Neuronal stem cell (in vitro differentiated cells): ENCODE data around the gene CCL24.

Experiments
- DNase-seq: peaks from one replicate; pipeline ENCODE4 v3.0.0-alpha.2; 2013; ENCODE audit warnings: low spot score
- H2AFZ ChIP-seq: one replicate; pipeline ENCODE4 v1.6.1; 2013; ENCODE audit warnings: mild to moderate bottlenecking, low read length, inconsistent platforms
- H2AK5ac ChIP-seq: 2 replicates; pipeline ENCODE4 v1.6.1; 2013; ENCODE audit warnings: low read depth, mild to moderate bottlenecking, inconsistent platforms, low read length, moderate library complexity, mixed read lengths
- H2BK120ac ChIP-seq: 2 replicates; pipeline ENCODE4 v1.6.1; 2013; ENCODE audit warnings: low read depth, mild to moderate bottlenecking, inconsistent platforms, low read length, moderate library complexity, mixed read lengths
- H2BK12ac ChIP-seq: one replicate; pipeline ENCODE4 v1.6.1; 2013; ENCODE audit warnings: low read length, inconsistent platforms
- H2BK15ac ChIP-seq: 2 replicates; pipeline ENCODE4 v1.6.1; 2013; ENCODE audit warnings: mild to moderate bottlenecking, low read length, inconsistent platforms, mixed read lengths
- H2BK5ac ChIP-seq: one replicate; pipeline ENCODE4 v1.6.1; 2013; ENCODE audit warnings: inconsistent platforms, mild to moderate bottlenecking, low read length, moderate library complexity
- H3K14ac ChIP-seq: one replicate; pipeline ENCODE4 v1.6.1; 2013; ENCODE audit warnings: low read length, inconsistent platforms
- H3K18ac ChIP-seq: 2 replicates; pipeline ENCODE4 v1.6.1; 2013; ENCODE audit warnings: low read length, inconsistent platforms
- H3K23ac ChIP-seq: 2 replicates; pipeline ENCODE4 v1.6.1; 2013; ENCODE audit warnings: low read depth, mild to moderate bottlenecking, mixed read lengths, low read length, inconsistent platforms; ENCODE audit not compliant: poor library complexity
- H3K27ac ChIP-seq: replicated peaks from 3 replicates; pipeline ENCODE4 v1.5.1; 2013; ENCODE audit warnings: low read length, inconsistent platforms
- H3K27me3 ChIP-seq, 3 experiments: 2 replicates each; pipeline ENCODE4 v1.6.1; 2013; ENCODE audit warnings: low read length in 3 of 3, mild to moderate bottlenecking in 2 of 3, inconsistent platforms in 1 of 3, low read depth in 1 of 3, mixed read lengths in 1 of 3, moderate library complexity in 1 of 3; ENCODE audit not compliant: control insufficient read depth in 3 of 3, insufficient read depth in 3 of 3
- H3K36me3 ChIP-seq, 2 donors: replicated peaks in 1 of 2; 2 replicates each; pipeline ENCODE4 v1.6.1; 2013; ENCODE audit warnings: low read length in 2 of 2; ENCODE audit not compliant: control insufficient read depth in 2 of 2, insufficient read depth in 2 of 2
- H3K4ac ChIP-seq: 2 replicates; pipeline ENCODE4 v1.6.1; 2013; ENCODE audit warnings: inconsistent platforms, mild to moderate bottlenecking, low read length, moderate library complexity
- H3K4me1 ChIP-seq, 2 donors: 1 replicate in 1 of 2; 2 replicates in 1 of 2; pipeline ENCODE4 v1.6.1; 2013; ENCODE audit warnings: low read length in 2 of 2, low read depth in 1 of 2; ENCODE audit not compliant: control insufficient read depth in 2 of 2, insufficient read depth in 1 of 2
- H3K4me2 ChIP-seq: one replicate; pipeline ENCODE4 v1.6.1; 2013; ENCODE audit warnings: mild to moderate bottlenecking, low read length, inconsistent platforms; ENCODE audit not compliant: insufficient read depth, poor library complexity, severe bottlenecking
- H3K4me3 ChIP-seq, 2 donors: 2 replicates each; pipeline ENCODE4 v1.5.1; 2013; ENCODE audit warnings: low read length in 2 of 2, mild to moderate bottlenecking in 2 of 2, inconsistent platforms in 1 of 2, moderate library complexity in 1 of 2
- H3K79me1 ChIP-seq: one replicate; pipeline ENCODE4 v1.6.1; 2013; ENCODE audit warnings: low read depth, mild to moderate bottlenecking, inconsistent platforms, low read length, moderate library complexity
- H3K9ac ChIP-seq: one replicate; pipeline ENCODE4 v1.6.1; 2013; ENCODE audit warnings: mild to moderate bottlenecking, low read depth, low read length, inconsistent platforms; ENCODE audit not compliant: poor library complexity
- H3K9me3 ChIP-seq, 2 donors: replicated peaks in 1 of 2; 2 replicates each; pipeline versions ENCODE3 to v1.6.1; 2013; ENCODE audit warnings: low read length in 2 of 2, mild to moderate bottlenecking in 2 of 2, inconsistent platforms in 1 of 2, low read depth in 1 of 2, mixed read lengths in 1 of 2, moderate library complexity in 1 of 2; ENCODE audit not compliant: control insufficient read depth in 2 of 2, insufficient read depth in 1 of 2
- H4K8ac ChIP-seq: one replicate; pipeline ENCODE4 v1.6.1; 2013; ENCODE audit warnings: low read depth, mild to moderate bottlenecking, inconsistent platforms, low read length, moderate library complexity
- H4K91ac ChIP-seq: one replicate; pipeline ENCODE4 v1.6.1; 2013; ENCODE audit warnings: low read length, low read depth, mild to moderate bottlenecking, inconsistent platforms; ENCODE audit not compliant: poor library complexity
- WGBS, 2 donors: extraction: QIAGEN DNeasy Blood & Tissue Kit; methylation state at CpG; one replicate each; pipeline ENCODE4 v1.1.7; 2013; ENCODE audit warnings: missing lambda C conversion rate in 2 of 2, mixed read lengths in 1 of 2; ENCODE audit not compliant: insufficient read length in 2 of 2, insufficient replicate concordance in 1 of 2; ENCODE audit errors: extremely low coverage in 2 of 2; 5-methylcytosine and 5-hydroxymethylcytosine counted together

The CCL24 gene

DNA sequence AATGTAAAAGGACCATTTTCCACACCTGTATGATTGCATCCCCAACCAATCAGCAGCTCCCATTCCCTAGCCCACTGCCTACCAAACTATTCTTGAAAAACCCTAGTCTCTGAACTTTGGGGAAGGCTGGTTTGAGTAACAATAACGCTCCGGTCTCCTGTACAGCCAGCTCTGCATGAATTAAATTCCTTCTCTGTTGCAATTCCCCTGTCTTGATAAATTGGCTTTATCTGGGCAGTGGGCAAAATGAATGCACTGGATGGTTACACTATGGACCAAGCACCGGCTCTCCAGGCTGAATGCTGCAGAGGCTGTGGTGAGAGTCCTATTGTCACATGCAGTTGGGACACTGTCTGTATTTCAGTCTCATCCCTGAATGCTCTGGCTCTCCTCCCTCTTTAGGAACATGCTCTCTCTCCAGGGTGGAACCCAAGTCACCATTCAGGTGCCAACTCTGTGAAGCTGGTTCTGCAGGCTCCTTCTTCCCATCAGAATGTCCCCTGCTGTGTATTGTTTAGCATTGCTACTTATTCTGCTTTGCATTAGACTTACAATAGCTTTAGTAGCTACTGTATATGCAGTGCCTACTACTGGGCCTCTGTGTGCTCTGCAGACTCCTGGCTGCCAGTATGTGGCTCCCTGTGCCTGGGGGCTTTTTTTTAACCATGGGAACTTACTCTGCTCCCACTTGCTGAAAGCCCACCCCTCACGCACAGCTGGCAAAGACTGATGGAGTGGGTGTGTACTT lies 6.9 kb downstream of the CCL24 start:
- peaks cover 5 to 14% of the 10 kb centered on the region in 2 donors for H3K9me3 ChIP-seq
- H3K18ac ChIP-seq = no peak overlapping the region
- no peak overlapping the region for H2BK5ac ChIP-seq
- no peaks in the 10 kb centered on the region for H3K36me3 ChIP-seq
- H2BK12ac ChIP-seq = no peak overlapping the region
- H2BK120ac ChIP-seq = no peak overlapping the region
- H2AK5ac ChIP-seq = no peak overlapping the region
- H2AFZ ChIP-seq = no peak overlapping the region
- H3K4me3 ChIP-seq = peak overlapping the region in 1 of 2 donors; percentile 56
- H3K4me1 ChIP-seq = no peaks in the 10 kb centered on the region
- H4K91ac ChIP-seq = no peak overlapping the region
- H3K14ac ChIP-seq = no peak overlapping the region
- no CpG with 5 or more reads among the region's 4 CpGs for WGBS, 2 donors
- H3K9ac ChIP-seq = no peak overlapping the region
- no peaks in the 10 kb centered on the region for H3K27me3 ChIP-seq
- H3K27ac ChIP-seq = no peak overlapping the region
- H2BK15ac ChIP-seq = no peak overlapping the region
- no peak for DNase-seq
- H3K4me2 ChIP-seq = no peak overlapping the region
- H3K4ac ChIP-seq = no peak overlapping the region
- no peak overlapping the region for H4K8ac ChIP-seq
- no peaks in the 10 kb centered on the region for H3K79me1 ChIP-seq
- H3K23ac ChIP-seq = no peak overlapping the region

DNA sequence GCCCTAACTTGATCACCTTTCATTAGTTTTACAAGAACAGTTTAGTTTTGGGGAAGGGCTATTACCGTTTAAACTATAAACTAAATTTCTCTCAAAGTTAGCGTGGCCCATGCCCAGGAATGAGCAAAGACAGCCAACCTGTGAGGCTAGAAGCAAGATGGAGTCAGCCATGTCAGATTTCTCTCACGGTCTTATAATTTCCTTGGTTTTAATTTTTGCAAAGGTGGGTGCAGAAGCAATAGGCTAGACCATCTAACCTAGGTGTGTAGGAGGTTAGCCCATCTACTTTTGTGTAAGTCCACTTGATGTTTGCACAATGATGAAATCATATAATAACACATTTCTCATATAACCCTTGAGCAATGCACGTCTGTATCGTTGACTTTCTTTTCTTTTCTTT lies 8.9 kb downstream of the CCL24 start:
- H3K14ac ChIP-seq = no peak overlapping the region
- no peak overlapping the region for H2AFZ ChIP-seq
- H2BK15ac ChIP-seq = no peak overlapping the region
- no peaks in the 10 kb centered on the region for H3K36me3 ChIP-seq
- H2AK5ac ChIP-seq = no peak overlapping the region
- H4K91ac ChIP-seq = no peak overlapping the region
- no peak overlapping the region for H3K18ac ChIP-seq
- no peak overlapping the region for H2BK12ac ChIP-seq
- H3K23ac ChIP-seq = no peak overlapping the region
- no peak overlapping the region for H2BK120ac ChIP-seq
- H3K4me2 ChIP-seq = no peak overlapping the region
- H3K9me3 ChIP-seq = peaks cover 5 to 14% of the 10 kb centered on the region in 2 donors
- no peaks in the 10 kb centered on the region for H3K79me1 ChIP-seq
- no peak overlapping the region for H3K4ac ChIP-seq
- H3K4me3 ChIP-seq = no peak overlapping the region
- no peak overlapping the region for H4K8ac ChIP-seq
- no peaks in the 10 kb centered on the region for H3K27me3 ChIP-seq
- H3K27ac ChIP-seq = no peak overlapping the region
- no peaks in the 10 kb centered on the region for H3K4me1 ChIP-seq
- H2BK5ac ChIP-seq = no peak overlapping the region
- no CpG with 5 or more reads among the region's 5 CpGs for WGBS, 2 donors
- DNase-seq = no peak
- H3K9ac ChIP-seq = no peak overlapping the region

DNA sequence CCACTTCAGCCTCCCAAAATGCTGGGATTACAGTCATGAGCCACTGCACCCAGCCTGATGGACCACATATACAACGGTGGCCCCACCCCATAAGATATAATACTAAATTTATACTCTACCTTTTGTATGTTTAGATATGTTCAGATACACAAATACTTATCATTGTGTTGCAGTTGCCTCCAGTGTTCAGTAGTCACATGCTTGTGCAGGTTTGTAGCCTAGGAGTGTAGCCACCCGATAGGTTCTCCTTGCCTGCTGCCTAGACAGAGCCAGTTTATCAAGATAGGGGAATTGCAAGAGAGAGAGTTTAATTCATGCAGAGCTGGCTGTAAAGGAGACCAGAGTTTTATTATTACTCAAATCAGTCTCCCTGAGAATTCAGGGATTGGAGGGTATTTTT lies 9.6 kb downstream of the CCL24 start:
- Histone ChIP-seq H3K4ac (no peak overlapping the region), H3K79me1 (no peaks in the 10 kb centered on the region), H3K4me2 (no peak overlapping the region), H2AK5ac (no peak overlapping the region), H3K9me3 (peaks cover 5 to 14% of the 10 kb centered on the region in 2 donors), H2AFZ (no peak overlapping the region), H3K18ac (no peak overlapping the region), H4K91ac (no peak overlapping the region), H2BK120ac (no peak overlapping the region), H3K27ac (no peak overlapping the region), H3K23ac (no peak overlapping the region), H2BK12ac (no peak overlapping the region), H3K36me3 (no peaks in the 10 kb centered on the region), H4K8ac (no peak overlapping the region), H3K4me1 (no peaks in the 10 kb centered on the region), H3K9ac (no peak overlapping the region), H2BK5ac (no peak overlapping the region), H3K14ac (no peak overlapping the region), H3K27me3 (no peaks in the 10 kb centered on the region), H2BK15ac (no peak overlapping the region), H3K4me3 (no peak overlapping the region)
- DNase-seq = no peak
- WGBS, 2 donors = no CpG with 5 or more reads among the region's 2 CpGs

DNA sequence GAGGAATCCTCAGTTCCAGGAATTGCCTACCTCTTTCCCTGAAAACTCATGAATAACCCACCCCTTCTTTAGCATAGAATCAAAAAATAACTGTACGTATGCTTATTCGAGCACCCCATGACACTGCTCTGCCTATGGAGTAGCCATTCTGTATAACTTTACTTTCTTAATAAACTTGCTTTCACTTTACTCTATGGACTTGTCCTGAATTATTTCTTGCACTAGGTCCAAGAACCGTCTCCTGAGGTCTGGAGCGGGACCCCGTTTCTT lies 11.1 kb downstream of the CCL24 start:
- H2BK5ac ChIP-seq = no peak overlapping the region
- H3K18ac ChIP-seq = no peak overlapping the region
- H2BK15ac ChIP-seq = no peak overlapping the region
- H3K14ac ChIP-seq = no peak overlapping the region
- no peak overlapping the region for H3K4me3 ChIP-seq
- no peaks in the 10 kb centered on the region for H3K27me3 ChIP-seq
- no peak overlapping the region for H3K4me2 ChIP-seq
- H3K27ac ChIP-seq = no peak overlapping the region
- no peak overlapping the region for H2BK12ac ChIP-seq
- H3K9me3 ChIP-seq = peaks cover 5 to 12% of the 10 kb centered on the region in 2 donors
- WGBS, 2 donors = no CpG with 5 or more reads among the region's 5 CpGs
- H2BK120ac ChIP-seq = no peak overlapping the region
- H3K4me1 ChIP-seq = peaks cover 0 to 2% of the 10 kb centered on the region in 2 donors
- H3K23ac ChIP-seq = no peak overlapping the region
- H3K9ac ChIP-seq = no peak overlapping the region
- H2AK5ac ChIP-seq = no peak overlapping the region
- H4K91ac ChIP-seq = no peak overlapping the region
- H3K36me3 ChIP-seq = no peaks in the 10 kb centered on the region
- no peak overlapping the region for H2AFZ ChIP-seq
- no peak overlapping the region for H3K4ac ChIP-seq
- no peak overlapping the region for H4K8ac ChIP-seq
- H3K79me1 ChIP-seq = no peaks in the 10 kb centered on the region
- DNase-seq = no peak
